OCI-LY1 (cell line): Measurements from ENCODE around the gene MRPL48.

Experiments used
- CTCF ChIP-seq: fragments of 200-600 bp; sonication (generic), shearing (Covaris generic); IDR thresholded peaks from 2 replicates; pipeline ENCODE4 v1.5.1; 2017; ENCODE audit warnings: mild to moderate bottlenecking, antibody characterized with exemption, low read length, moderate library complexity, mixed read lengths
- EZH2 ChIP-seq: fragments of 200-600 bp; sonication (generic), shearing (Covaris generic); IDR thresholded peaks from 2 replicates; pipeline ENCODE4 v1.8.0; 2017; ENCODE audit warnings: borderline replicate concordance, mixed run types, mild to moderate bottlenecking, antibody characterized with exemption, low read length, moderate library complexity, mixed read lengths

GRCh38 chr11:73801136-73801535 is 13.5 kb downstream of the MRPL48 start:
- TF ChIP-seq CTCF (no peak), EZH2 (no peak)
